ENCODE measurements around the gene OR11A1.

DNA sequence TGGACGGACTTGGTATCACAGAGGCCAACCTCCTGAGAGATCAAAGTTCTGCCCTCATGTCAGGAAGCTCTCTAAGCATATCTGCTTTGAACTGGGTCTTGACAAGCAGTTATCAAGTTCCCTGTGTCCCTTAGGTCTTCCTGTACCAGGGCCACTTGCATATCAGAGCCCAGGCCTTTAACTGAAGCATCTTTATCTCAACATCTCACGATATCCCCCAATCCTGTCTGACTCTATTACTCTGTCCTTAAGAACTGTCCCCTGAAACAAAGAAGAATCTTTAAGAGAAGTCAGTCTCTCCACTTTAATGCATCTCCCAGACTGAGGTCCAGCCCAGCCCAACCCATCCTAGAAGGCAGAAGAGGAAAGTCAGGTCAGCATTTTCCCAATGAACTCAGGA is 22.7 kb upstream of the OR11A1 start:
- TF ChIP-seq, protein P1, sequence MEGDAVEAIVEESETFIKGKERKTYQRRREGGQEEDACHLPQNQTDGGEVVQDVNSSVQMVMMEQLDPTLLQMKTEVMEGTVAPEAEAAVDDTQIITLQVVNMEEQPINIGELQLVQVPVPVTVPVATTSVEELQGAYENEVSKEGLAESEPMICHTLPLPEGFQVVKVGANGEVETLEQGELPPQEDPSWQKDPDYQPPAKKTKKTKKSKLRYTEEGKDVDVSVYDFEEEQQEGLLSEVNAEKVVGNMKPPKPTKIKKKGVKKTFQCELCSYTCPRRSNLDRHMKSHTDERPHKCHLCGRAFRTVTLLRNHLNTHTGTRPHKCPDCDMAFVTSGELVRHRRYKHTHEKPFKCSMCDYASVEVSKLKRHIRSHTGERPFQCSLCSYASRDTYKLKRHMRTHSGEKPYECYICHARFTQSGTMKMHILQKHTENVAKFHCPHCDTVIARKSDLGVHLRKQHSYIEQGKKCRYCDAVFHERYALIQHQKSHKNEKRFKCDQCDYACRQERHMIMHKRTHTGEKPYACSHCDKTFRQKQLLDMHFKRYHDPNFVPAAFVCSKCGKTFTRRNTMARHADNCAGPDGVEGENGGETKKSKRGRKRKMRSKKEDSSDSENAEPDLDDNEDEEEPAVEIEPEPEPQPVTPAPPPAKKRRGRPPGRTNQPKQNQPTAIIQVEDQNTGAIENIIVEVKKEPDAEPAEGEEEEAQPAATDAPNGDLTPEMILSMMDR (IDR thresholded peaks at IDR 0.05; ENCODE audit: poor library complexity) = no peak
- TF ChIP-seq EZH2phosphoT487 (IDR thresholded peaks at IDR 0.05; ENCODE audit: low read depth, severe bottlenecking, unreplicated experiment) = no peak
- no peak for TF ChIP-seq EZH2 (IDR thresholded peaks at IDR 0.05; ENCODE audit: borderline replicate concordance)

Data from hepatocyte (in vitro differentiated cells).